HFF-Myc (cell line): ENCODE measurements around the gene CRELD2.

ENCODE experiments used
- DNase-seq: peaks from one replicate; pipeline ENCODE4 v3.0.0-alpha.2; 2011; ENCODE audit warnings: low read depth; ENCODE audit errors: extremely low read depth
- H3K4me3 ChIP-seq: replicated peaks from 2 replicates; pipeline ENCODE4 v1.5.1; 2011; ENCODE audit warnings: low read depth, mild to moderate bottlenecking, control low read depth, low read length
- TF ChIP-seq, protein P1 (sequence below): IDR thresholded peaks from 2 replicates; pipeline ENCODE4 v1.5.1; 2012; ENCODE audit warnings: mild to moderate bottlenecking, low read depth, low read length, control low read depth; ENCODE audit errors: missing control alignments

Gene CRELD2

GRCh38 chr22:49894322-49895054 is 23.9 kb upstream of the CRELD2 start:
- DNase-seq = peak; percentile 3
- TF ChIP-seq, protein P1, sequence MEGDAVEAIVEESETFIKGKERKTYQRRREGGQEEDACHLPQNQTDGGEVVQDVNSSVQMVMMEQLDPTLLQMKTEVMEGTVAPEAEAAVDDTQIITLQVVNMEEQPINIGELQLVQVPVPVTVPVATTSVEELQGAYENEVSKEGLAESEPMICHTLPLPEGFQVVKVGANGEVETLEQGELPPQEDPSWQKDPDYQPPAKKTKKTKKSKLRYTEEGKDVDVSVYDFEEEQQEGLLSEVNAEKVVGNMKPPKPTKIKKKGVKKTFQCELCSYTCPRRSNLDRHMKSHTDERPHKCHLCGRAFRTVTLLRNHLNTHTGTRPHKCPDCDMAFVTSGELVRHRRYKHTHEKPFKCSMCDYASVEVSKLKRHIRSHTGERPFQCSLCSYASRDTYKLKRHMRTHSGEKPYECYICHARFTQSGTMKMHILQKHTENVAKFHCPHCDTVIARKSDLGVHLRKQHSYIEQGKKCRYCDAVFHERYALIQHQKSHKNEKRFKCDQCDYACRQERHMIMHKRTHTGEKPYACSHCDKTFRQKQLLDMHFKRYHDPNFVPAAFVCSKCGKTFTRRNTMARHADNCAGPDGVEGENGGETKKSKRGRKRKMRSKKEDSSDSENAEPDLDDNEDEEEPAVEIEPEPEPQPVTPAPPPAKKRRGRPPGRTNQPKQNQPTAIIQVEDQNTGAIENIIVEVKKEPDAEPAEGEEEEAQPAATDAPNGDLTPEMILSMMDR = no peak
- H3K4me3 ChIP-seq = no peak overlapping the region

DNA sequence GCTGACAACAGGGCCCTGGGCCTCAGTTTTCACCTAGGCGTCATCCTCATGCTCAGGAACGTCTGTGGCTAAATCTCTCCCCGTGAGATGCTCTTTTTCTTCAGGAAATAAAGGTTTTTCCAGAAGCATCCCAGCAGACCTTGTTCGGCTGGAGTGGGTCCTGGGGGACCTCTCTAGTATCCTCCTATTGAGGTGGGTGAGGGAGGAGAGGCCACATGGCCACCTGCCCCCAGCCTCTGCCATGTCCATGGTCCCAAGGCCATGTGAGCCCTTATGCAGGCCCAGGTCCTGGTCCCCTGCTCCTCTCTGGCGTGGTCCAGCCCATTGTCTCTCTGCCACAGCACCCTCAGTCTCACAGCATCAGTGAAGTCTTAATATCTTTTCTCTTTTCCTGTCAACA is 22.2 kb upstream of the CRELD2 start:
- no peak for DNase-seq
- no peak overlapping the region for H3K4me3 ChIP-seq
- TF ChIP-seq, protein P1 = no peak

GRCh38 chr22:49897015-49897684 is 21.3 kb upstream of the CRELD2 start:
- H3K4me3 ChIP-seq = no peak overlapping the region
- TF ChIP-seq, protein P1 = no peak
- DNase-seq = no peak

GRCh38 chr22:49899530-49899929 is 18.9 kb upstream of the CRELD2 start:
- DNase-seq = no peak
- H3K4me3 ChIP-seq = no peak overlapping the region
- TF ChIP-seq, protein P1 = no peak

- peak; percentile 4 for DNase-seq
- no peak overlapping the region for H3K4me3 ChIP-seq
- TF ChIP-seq, protein P1 = no peak
Measured at GRCh38 chr22:49900441-49901230, 17.8 kb upstream of the CRELD2 start.

- H3K4me3 ChIP-seq = no peak overlapping the region
- TF ChIP-seq, protein P1 = no peak
- DNase-seq = no peak
Measured at GRCh38 chr22:49901457-49901856, 17.0 kb upstream of the CRELD2 start.
